Renal cortex interstitium (tissue), 11 donors: ENCODE results near the gene FAH. TPM values are rescaled to one million over a fixed set of nuclear protein-coding genes. Genes with fewer than 3 reads are reported as not detected.

Source experiments
- DNase-seq, 11 donors: peaks; one replicate each; pipeline ENCODE4 v3.0.0-alpha.2; 2013; ENCODE audit warnings: low read depth in 9 of 11, low spot score in 4 of 11; ENCODE audit errors: extremely low read depth in 1 of 11
- polyA plus RNA-seq, 3 donors: library from polyadenylated mRNA; unstranded; fragments of 120-200 nt; gene quantifications; one replicate each; pipeline ENCODE4 v1.2.1, GENCODE V29; 2013; ENCODE audit not compliant: insufficient read length in 3 of 3

The FAH gene
- polyA plus RNA-seq, 3 donors, result 39.1 to 44.2 (median 39.3) TPM

- DNase-seq, result no peak
Measured at GRCh38 chr15:80183306-80183705, 30.5 kb downstream of the FAH start.

DNA sequence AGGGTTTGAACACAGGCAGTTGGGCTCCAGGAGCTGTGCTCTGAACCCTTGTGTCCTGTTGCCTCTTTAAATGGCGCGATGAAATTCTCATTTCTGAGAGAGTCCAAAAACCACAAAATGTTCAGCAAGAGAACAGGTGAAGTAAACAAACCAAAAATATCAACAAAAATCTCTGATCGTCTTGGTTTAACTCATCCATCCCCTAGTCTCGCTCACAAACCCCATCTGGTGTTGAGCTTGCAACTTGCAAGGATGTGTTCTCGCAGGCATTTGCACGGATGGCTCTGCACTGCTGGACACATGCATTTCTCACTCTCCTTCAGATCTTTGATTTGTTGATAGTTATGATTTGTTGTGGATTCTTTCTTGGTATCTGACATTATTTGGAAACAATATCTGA, 31.1 kb downstream of the FAH start:
- DNase-seq, result no peak

GRCh38 chr15:80184554-80184953, 31.8 kb downstream of the FAH start:
- DNase-seq, result no peak

- no peak for DNase-seq
Measured at GRCh38 chr15:80185152-80185551, 32.4 kb downstream of the FAH start.

DNA sequence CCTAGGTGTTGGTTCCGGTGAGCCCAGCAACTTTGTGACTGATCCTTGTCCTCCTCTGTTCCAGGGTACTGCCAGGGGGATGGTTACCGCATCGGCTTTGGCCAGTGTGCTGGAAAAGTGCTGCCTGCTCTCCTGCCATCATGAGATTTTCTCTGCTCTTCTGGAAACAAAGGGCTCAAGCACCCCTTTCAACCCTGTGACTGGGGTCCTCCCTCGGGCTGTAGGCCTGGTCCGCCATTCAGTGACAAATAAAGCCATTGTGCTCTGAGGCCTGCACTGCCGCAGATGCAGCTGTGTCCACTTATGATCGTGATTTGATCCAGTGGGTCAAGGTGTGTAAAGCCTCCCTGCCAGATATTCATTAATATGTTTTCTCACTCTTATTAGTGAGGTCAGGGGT, 33.3 kb downstream of the FAH start:
- no peak for DNase-seq

DNA sequence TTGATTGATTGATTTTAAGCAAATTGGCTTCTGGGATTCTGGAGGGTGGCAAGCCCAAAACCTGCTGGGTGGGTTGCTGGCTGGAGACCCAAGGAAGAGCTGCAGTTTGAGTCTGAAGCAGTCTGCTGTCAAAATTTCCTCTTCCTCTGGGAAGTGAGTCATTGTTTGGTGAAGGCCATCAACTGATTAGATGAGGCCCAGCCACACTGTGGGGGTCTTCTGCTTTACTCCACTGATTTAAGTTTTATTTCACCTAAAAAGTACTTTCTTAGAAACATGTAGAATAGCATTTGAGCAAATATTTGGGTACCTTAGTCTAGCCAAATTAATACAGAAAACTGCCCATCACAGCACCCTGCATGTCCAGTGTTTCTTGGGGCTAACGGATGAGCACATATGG, 33.8 kb downstream of the FAH start:
- no peak for DNase-seq

DNA sequence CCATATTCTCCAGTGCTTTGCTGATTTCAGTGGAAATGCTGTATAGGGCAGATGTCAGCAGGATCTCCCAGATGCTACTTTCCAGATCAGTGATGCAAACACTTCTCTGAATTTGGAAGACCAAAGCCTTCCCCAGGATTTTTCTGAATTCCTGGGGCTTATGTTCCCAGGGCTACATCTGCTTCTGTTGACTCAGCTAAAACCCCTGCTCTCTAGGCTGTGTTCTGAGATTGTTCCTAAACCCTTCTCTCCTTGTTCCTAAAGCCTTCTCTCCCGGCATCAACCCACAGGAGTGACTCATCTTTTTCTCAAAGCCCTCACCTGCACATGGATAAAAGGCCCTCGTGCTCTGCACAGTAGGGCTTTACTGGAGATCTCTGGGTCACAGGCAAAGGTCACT, 35.5 kb downstream of the FAH start:
- no peak for DNase-seq

GRCh38 chr15:80191198-80191597, 38.4 kb downstream of the FAH start:
- no peak for DNase-seq

DNA sequence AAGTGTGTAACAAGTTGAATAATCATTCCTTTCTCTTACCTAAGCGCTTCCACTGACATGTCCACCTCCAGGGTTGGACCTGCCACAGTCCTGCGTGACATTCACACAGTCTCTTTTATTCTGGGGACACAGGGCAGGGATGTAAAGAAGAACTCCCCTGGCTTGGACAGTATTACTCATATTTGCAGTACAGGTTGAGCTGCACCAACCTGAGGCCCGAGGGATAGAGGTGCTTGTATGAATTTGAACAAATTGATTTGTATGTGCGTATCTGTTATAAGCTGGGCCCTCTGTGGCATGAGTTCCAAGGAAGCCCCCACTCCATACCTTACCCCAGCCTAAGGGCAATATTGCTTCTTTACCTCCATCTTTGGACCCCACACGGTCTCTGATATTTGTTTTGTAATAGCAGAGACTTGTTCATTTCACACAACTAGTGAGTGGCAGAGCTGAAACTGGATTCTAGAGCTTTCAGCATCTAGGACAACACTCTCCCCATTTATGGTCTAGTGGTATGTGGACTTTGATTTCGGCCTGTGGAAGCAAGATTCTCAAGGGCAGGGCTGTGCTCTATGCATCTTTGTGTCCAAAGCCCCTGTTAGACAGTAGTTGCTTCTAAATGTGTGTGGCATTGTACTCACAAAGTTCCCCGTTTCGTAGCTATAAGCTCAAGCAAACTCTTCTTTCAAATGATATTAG, 39.2 kb downstream of the FAH start:
- DNase-seq, result no peak

- no peak for DNase-seq
Measured at GRCh38 chr15:80194186-80194585, 41.4 kb downstream of the FAH start.

DNA sequence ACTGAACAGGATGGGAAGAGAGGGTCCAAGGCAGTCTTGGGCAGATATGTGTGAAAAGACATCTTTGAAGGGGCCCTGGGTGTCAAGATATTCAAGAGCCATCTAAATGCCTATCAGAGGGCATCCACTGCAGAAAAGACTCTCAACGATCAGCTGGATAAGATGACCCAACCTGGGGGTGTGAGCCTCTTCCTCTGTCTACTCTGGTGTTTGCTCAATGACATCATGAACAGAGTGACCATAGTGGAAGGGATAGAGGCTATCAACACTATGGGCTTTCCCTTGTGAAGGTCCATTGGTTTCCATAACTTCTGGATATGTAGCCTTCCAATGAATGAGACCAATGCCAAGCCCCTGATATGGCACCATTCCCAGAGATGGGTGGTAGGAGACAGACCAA, 42.1 kb downstream of the FAH start:
- no peak for DNase-seq

DNA sequence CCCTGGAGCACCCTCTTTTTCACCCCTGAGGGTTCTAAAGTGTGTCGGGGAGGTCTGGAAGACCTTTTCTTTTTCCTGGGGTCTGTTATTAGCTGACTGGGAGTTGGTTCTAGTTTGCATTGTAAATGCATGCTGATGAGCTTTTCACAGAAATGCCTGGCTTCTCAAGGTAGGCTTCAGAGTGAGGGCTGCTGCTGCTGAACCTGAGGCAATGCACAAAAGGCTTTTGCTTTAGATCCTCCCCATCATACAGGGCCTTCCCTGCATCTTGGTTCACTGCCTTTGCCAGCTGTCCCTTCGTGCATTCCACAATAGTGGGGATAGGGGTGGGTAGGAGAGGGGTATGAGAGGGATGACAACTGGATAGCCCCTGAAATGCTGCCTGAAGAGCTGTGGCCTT, 46.6 kb downstream of the FAH start:
- DNase-seq, result no peak

GRCh38 chr15:80199869-80200268, 47.1 kb downstream of the FAH start:
- DNase-seq, result no peak

DNA sequence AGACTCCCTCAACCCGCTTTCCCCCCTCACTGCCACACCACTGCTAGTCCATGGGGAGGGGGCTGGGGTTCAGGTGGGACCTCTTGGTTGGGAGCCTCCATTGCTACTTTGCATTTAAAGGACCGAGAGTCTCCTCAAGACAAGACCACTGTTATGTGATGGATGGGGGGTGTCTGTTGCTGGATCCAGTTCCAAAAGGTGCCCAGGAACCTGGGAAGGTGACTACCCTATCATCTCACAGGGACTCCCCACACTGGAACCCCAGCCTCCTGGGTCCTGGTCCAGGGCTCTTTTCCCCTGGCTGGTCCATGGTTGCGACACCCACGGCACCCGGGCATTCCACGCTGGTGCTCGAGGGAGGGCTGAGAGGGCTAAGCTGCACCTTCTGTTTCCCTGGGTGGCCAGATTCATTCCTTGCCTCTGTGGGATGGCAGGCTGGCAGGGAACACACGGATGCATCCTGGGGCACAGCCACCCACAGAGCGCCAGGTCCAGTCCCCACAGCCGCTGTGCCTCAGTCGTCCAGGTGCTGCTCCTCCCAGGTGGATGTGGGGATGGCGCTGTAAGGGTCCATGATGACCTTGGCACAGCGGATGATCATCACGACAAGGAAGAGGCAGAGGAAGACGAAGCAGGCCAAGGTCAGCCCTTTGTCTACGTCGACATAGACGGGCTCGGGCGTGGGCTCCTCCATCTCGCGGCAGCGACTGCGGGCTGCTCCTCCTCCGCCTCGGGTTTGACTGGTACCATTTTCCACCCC, 48.6 kb downstream of the FAH start:
- DNase-seq, result no peak

GRCh38 chr15:80202016-80202315, 49.2 kb downstream of the FAH start:
- DNase-seq, result no peak

DNA sequence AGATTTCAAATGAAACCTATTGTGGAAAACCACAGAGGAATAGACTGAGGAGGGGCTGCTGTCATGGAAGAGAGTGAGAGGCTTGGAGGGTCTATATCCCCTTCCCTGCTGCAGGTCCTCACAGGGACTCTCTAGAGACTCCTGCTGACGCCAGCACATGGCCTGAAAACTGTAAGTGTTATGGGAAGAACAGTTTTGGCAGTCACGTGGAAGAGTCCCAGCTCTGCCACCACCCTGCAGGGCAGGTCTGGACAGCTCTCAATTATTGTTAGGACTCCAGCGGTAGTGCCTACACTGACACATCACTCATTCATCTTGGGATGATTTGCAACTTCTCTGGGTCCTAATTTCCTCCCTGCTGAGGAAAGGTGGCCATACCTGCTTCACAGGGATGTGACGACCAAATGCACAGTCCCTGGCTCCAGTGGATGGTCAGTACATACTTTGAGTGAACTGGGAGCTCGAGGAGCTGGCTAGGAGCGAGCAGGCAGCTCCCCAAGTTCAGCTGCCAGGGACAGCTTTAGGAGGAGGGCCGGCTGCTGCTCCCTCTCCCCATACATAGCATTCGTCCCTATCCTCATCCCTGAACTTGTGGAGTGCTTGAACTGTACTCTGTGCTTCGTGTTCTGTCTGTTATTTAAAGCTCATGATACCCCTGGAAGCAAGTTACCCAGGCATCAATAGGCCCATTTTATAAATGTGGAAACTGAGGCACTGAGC, 50.0 kb downstream of the FAH start:
- DNase-seq, result no peak

GRCh38 chr15:80203361-80203885, 50.6 kb downstream of the FAH start:
- DNase-seq, result no peak

DNA sequence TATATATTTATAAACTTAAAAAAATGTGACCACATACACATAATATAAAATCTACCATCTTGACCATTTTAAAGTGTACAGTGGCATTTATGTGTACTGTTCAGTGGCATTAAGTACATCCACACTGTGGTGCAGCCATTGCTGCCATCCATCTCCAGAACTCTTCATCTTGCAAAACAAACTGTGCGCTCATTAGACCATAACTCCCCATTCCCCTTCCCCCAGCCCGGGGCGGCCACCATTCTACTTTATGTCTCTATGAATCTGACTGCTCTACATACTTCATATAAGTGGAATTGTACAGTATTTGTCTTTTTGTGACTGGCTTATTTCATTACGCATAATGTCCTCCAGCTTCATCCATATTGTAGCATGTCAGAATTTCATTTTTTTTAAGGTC, 51.4 kb downstream of the FAH start:
- DNase-seq, result no peak

DNA sequence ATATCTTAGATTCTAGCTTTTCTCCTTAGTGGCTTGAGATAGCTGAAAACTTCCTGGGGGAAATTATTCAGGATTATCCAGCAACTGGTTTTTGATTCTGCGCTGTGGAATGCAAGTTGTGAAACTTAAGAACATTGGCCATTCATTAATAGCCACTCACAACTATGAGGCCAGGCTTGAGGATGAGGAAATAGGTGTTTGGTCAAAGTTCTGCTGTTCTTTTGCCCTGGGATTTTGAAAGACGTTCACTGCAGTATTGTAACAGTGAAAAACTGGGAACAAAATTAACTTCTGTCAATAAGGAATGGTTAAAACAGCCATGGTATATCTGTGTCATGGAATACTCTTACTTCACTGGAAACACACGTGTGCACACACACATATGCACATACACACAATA, 55.1 kb downstream of the FAH start:
- peak in 1 of 11 donors; percentile 14 for DNase-seq
